ENCODE data around the gene PIEZO2. TPM values are rescaled to one million over a fixed set of nuclear protein-coding genes. Genes with fewer than 3 reads are reported as not detected.

PIEZO2 gene
- total and polyA plus RNA-seq, 2 of the 8 experiments (the other 6 are each of a cell fraction or from before 2014, with no cell fraction given) = 4.7 to 16.5 TPM

DNA sequence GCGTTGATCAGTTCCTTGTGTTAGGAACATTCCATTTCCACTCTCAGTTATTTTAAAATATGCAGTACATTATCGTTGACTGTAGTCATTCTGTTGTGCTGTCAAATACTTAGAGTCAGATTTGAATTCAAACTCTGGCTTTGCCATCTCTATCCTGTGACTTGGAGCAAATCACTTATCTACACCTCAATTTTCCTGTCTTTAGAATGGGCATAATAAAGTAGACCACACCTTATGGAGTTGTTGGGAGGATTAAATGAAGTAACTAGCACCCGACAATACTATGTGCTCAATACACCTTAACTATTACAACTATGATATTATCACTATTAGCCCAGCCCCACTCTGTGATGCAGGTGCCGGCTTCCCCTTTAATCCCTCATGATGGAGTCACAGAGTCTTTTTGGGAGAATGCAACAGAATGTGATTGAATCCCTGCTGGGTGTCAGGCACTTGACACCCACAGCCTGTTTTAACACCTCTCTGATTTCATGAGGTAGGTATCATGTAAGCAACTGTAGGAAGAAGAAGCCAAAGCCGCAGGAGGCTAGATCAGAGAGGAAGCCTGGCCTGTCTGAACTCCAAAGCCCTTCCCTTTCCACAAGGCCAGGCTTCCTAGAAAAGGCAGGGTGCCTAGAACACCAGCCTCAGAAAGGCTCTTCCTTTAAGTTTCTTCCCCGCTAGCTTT lies 315.1 kb downstream of the PIEZO2 start:
- Histone ChIP-seq H3K4me1 (replicated peaks in 1 of 4; ENCODE audit: control insufficient read depth in 3 of 4, insufficient read depth in 4 of 4, low read length in 3 of 4) (peaks cover 0 to 3% (median 0%) of the 10 kb centered on the region in 4 experiments; a peak in 1 of 7 replicates), H3K23me2 (ENCODE audit: low read depth, low read length) (no peaks in the 10 kb centered on the region), H2BK120ac (replicated peaks; ENCODE audit: low read depth, low read length) (no peak overlapping the region), H4K20me1 (replicated peaks in 1 of 2; ENCODE audit: control insufficient read depth in 1 of 2, insufficient read depth in 2 of 2, low read length in 2 of 2) (no peaks in the 10 kb centered on the region), H3K23ac (ENCODE audit: insufficient read length) (no peak overlapping the region), H3K56ac (replicated peaks; ENCODE audit: insufficient read length, low read depth, low read length) (no peak overlapping the region), H3K79me1 (ENCODE audit: low read depth, low read length) (no peaks in the 10 kb centered on the region), H3K18ac (ENCODE audit: extremely low read depth, low read length) (no peak overlapping the region), H2AK5ac (ENCODE audit: low read depth, low read length) (no peak overlapping the region), H3K9ac (replicated peaks in 1 of 4; ENCODE audit: extremely low read depth in 1 of 4, low read depth in 3 of 4, low read length in 3 of 4) (no peak overlapping the region), H3K14ac (ENCODE audit: insufficient read length) (no peak overlapping the region), H2AFZ (ENCODE audit: low read length) (no peak overlapping the region), H3K4me3 (ENCODE audit: extremely low read depth in 1 of 4, insufficient read depth in 2 of 4, low read depth in 3 of 4, low read length in 4 of 4) (no peak overlapping the region), H4K8ac (ENCODE audit: extremely low read depth, insufficient read depth, low read length) (no peak overlapping the region), H3K9me3 (ENCODE audit: insufficient read depth in 2 of 2, low read depth in 1 of 2, low read length in 1 of 2) (no peaks in the 10 kb centered on the region), H3K27ac (ENCODE audit: low read depth, low read length) (no peak overlapping the region), H3K4me2 (ENCODE audit: insufficient read depth in 1 of 2, low read depth in 2 of 2, low read length in 2 of 2) (no peak overlapping the region), H2BK20ac (ENCODE audit: low read length) (no peak overlapping the region), H3K27me3 (replicated peaks in 1 of 4; ENCODE audit: control insufficient read depth in 3 of 4, extremely low read depth in 1 of 4, insufficient read depth in 3 of 4, low read length in 3 of 4) (no peaks in the 10 kb centered on the region; a peak in 1 of 7 replicates), H3K36me3 (ENCODE audit: control insufficient read depth in 2 of 4, insufficient read depth in 4 of 4, low read length in 3 of 4) (no peaks in the 10 kb centered on the region), H3K4ac (replicated peaks; ENCODE audit: insufficient read length, low read depth, low read length) (no peak overlapping the region), H2BK5ac (ENCODE audit: low read depth, low read length) (no peak overlapping the region), H4K91ac (replicated peaks; ENCODE audit: insufficient read length, low read length) (no peak overlapping the region), H4K5ac (ENCODE audit: insufficient read length, low read depth, low read length) (no peak overlapping the region), H2BK12ac (ENCODE audit: low read depth, low read length) (no peak overlapping the region), H3K79me2 (ENCODE audit: control insufficient read depth in 1 of 2, insufficient read depth in 2 of 2, low read length in 2 of 2) (no peaks in the 10 kb centered on the region), H2BK15ac (ENCODE audit: low read length) (no peak overlapping the region)
- CTCF ChIA-PET (ENCODE audit: partially characterized antibody) = interaction anchor here (0.8 to 1.3 kb wide), 2 partner anchors 274 to 321 kb away, joined by 3 to 4 read pairs; no protein-coding TSS in a partner anchor
- 92% methylated on average over 6 of the region's 6 CpGs; no CpG with 5 or more reads in 1 of the 2 experiments for WGBS, 2 experiments (ENCODE audit: extremely low coverage in 1 of 2, insufficient coverage in 1 of 2, insufficient read length in 1 of 2, insufficient replicate concordance in 2 of 2, low coverage in 1 of 2, low lambda C conversion rate in 2 of 2, missing lambda C conversion rate in 1 of 2)
- FAIRE-seq = no peak
- POLR2A ChIA-PET (ENCODE audit: partially characterized antibody) = interaction anchor here (1.1 kb wide), 1 partner anchor 312 kb away, joined by 3 read pairs; no protein-coding TSS in a partner anchor
- no peak for DNase-seq (ENCODE audit: low read depth in 1 of 2, low spot score in 2 of 2)
- TF ChIP-seq MAX (IDR thresholded peaks at IDR 0.05) (no peak), KDM5A (IDR thresholded peaks at IDR 0.05; ENCODE audit: low read length) (no peak), RAD21 (IDR thresholded peaks at IDR 0.05 in 1 of 2, conservative IDR thresholded peaks at IDR 0.05 in 1 of 2; ENCODE audit: low read depth in 2 of 2, low read length in 2 of 2) (no peak), SP4 (IDR thresholded peaks at IDR 0.05; ENCODE audit: low read length) (no peak), SIRT6 (IDR thresholded peaks at IDR 0.05; ENCODE audit: low read length) (no peak), POLR2A (IDR thresholded peaks at IDR 0.05; ENCODE audit: control extremely low read depth in 1 of 2, low read depth in 2 of 2, low read length in 2 of 2) (no peak), EZH2 (IDR thresholded peaks at IDR 0.05; ENCODE audit: low read depth, low read length, severe bottlenecking) (no peak), ZNF274 (IDR thresholded peaks at IDR 0.05; ENCODE audit: borderline replicate concordance, extremely low read depth, low read length) (no peak), HDAC6 (IDR thresholded peaks at IDR 0.05; ENCODE audit: low read depth, low read length) (no peak), NANOG (IDR thresholded peaks at IDR 0.05; ENCODE audit: insufficient read depth, low read depth, low read length, poor library complexity, severe bottlenecking) (no peak), CREB1 (IDR thresholded peaks at IDR 0.05) (no peak), SAP30 (IDR thresholded peaks at IDR 0.05; ENCODE audit: insufficient read depth, insufficient replicate concordance, low read length) (no peak), BCL11A (IDR thresholded peaks at IDR 0.05; ENCODE audit: low read depth in 2 of 2, low read length in 2 of 2) (no peak)
